ENCODE data around the gene PHLPP1.

GRCh38 chr18:62914871-62915392 lies 199.6 kb downstream of the PHLPP1 start:
- TF ChIP-seq CTCF (conservative IDR thresholded peaks at IDR 0.05 in 1 of 2, IDR thresholded peaks at IDR 0.05 in 1 of 2; ENCODE audit: low read depth in 1 of 2, low read length in 2 of 2): no peak
- TF ChIP-seq EZH2 (IDR thresholded peaks at IDR 0.05; ENCODE audit: low read length, missing control alignments): no peak
